B cell (primary cell): ENCODE measurements around the gene FAM210B. TPM values are rescaled to one million over a fixed set of nuclear protein-coding genes. Genes with fewer than 3 reads are reported as not detected.

Experiments
- ATAC-seq: fragments of 200-7000 bp; cut with Tn5 transposase; one replicate; pipeline ENCODE4 v1.10.0; 2021; ENCODE audit warnings: low read depth, mild to moderate bottlenecking, moderate number of reproducible peaks, moderate library complexity
- CTCF ChIA-PET: fragments of 350-600 bp; sonication (Branson Sonifier 250); formaldehyde crosslinking; loops from one replicate; lab custom pipeline; 2021; ENCODE audit warnings: antibody characterized with exemption, inconsistent platforms; lab: Charles Lee
- POLR2A ChIA-PET: fragments of 350-600 bp; sonication (Branson Sonifier 250); formaldehyde crosslinking; loops from one replicate; lab custom pipeline; 2021; ENCODE audit warnings: antibody characterized with exemption; lab: Charles Lee
- DNase-seq: peaks from one replicate; pipeline ENCODE4 v3.0.0; 2013
- H2AFZ ChIP-seq: 2 replicates; pipeline ENCODE4 v1.6.1; 2012; ENCODE audit warnings: mild to moderate bottlenecking, low read depth, low read length; ENCODE audit not compliant: insufficient read depth, poor library complexity, severe bottlenecking
- H3K27ac ChIP-seq, 2 donors: 1 replicate in 1 of 2; 2 replicates in 1 of 2; pipeline ENCODE4 v1.5.1; 2012 to 2013; ENCODE audit warnings: low read length in 2 of 2, mild to moderate bottlenecking in 2 of 2, moderate library complexity in 1 of 2
- H3K27me3 ChIP-seq, 4 experiments: fragments of 200-600 bp in 1 of 4; sonication (generic) in 1 of 4; replicated peaks in 1 of 4; 1 replicate in 2 of 4; 2 replicates in 2 of 4; pipeline versions ENCODE4 v1.6.1 to v1.7.0; 2013 to 2016; ENCODE audit warnings: low read length in 3 of 4, mild to moderate bottlenecking in 2 of 4, mixed read lengths in 1 of 4, moderate library complexity in 1 of 4; ENCODE audit not compliant: insufficient read depth in 4 of 4, control insufficient read depth in 3 of 4; ENCODE audit errors: control extremely low read depth in 1 of 4
- H3K36me3 ChIP-seq, 2 experiments: replicated peaks in 1 of 2; 1 replicate in 1 of 2; 2 replicates in 1 of 2; pipeline versions ENCODE4 v1.6.1 to v1.7.1; 2013; ENCODE audit warnings: low read length in 1 of 2; ENCODE audit not compliant: insufficient read depth in 2 of 2, control insufficient read depth in 1 of 2; ENCODE audit errors: control extremely low read depth in 1 of 2, extremely low read depth in 1 of 2
- H3K4me1 ChIP-seq, 2 donors: fragments of 200-600 bp in 1 of 2; sonication (generic) in 1 of 2; 1 replicate in 1 of 2; 2 replicates in 1 of 2; pipeline versions ENCODE4 v1.5.1 to v1.6.1; 2013 to 2017; ENCODE audit warnings: low read length in 2 of 2; ENCODE audit not compliant: control insufficient read depth in 2 of 2, insufficient read depth in 2 of 2
- H3K4me2 ChIP-seq: replicated peaks from 2 replicates; pipeline ENCODE3; 2012; ENCODE audit warnings: mild to moderate bottlenecking, low read depth, low read length; ENCODE audit not compliant: poor library complexity, severe bottlenecking
- H3K4me3 ChIP-seq, 5 experiments: fragments of 200-600 bp in 1 of 5; sonication (generic) in 1 of 5; 1 replicate in 3 of 5; 2 replicates in 2 of 5; pipeline versions ENCODE4 v1.5.1 to v1.7.0; 2011 to 2016; ENCODE audit warnings: low read length in 4 of 5, mild to moderate bottlenecking in 4 of 5, low read depth in 2 of 5, control low read depth in 1 of 5, moderate library complexity in 1 of 5; ENCODE audit not compliant: insufficient read depth in 1 of 5; ENCODE audit errors: control extremely low read depth in 1 of 5, extremely low read depth in 1 of 5
- H3K79me2 ChIP-seq: fragments of 200-600 bp; sonication (generic); one replicate; pipeline ENCODE4 v1.6.0; 2016; ENCODE audit warnings: low read length; ENCODE audit not compliant: control insufficient read depth, insufficient read depth
- H3K9ac ChIP-seq: fragments of 200-600 bp; sonication (generic); 2 replicates; pipeline ENCODE4 v1.6.1; 2017; ENCODE audit warnings: mild to moderate bottlenecking, low read length, moderate library complexity
- H3K9me3 ChIP-seq, 3 donors: one replicate each; pipeline versions ENCODE4 v1.6.1 to v1.7.1; 2013; ENCODE audit warnings: low read length in 2 of 3; ENCODE audit not compliant: control insufficient read depth in 2 of 3, insufficient read depth in 1 of 3; ENCODE audit errors: control extremely low read depth in 1 of 3
- H4K20me1 ChIP-seq: 2 replicates; pipeline ENCODE4 v1.6.0; 2012; ENCODE audit warnings: mild to moderate bottlenecking, low read length; ENCODE audit not compliant: insufficient read depth, control insufficient read depth, poor library complexity, severe bottlenecking
- H3K27ac Mint-ChIP-seq: one replicate; pipeline ENCODE4 v1.8.0; 2021; ENCODE audit warnings: mixed read lengths
- H3K27me3 Mint-ChIP-seq: one replicate; pipeline ENCODE4 v1.8.0; 2021; ENCODE audit warnings: mixed read lengths
- H3K4me1 Mint-ChIP-seq: one replicate; pipeline ENCODE4 v1.8.0; 2021; ENCODE audit warnings: mixed read lengths
- H3K4me3 Mint-ChIP-seq: one replicate; pipeline ENCODE4 v1.8.0; 2021; ENCODE audit warnings: mixed read lengths
- H3K9me3 Mint-ChIP-seq: one replicate; pipeline ENCODE4 v1.8.0; 2022; ENCODE audit warnings: mixed read lengths; ENCODE audit not compliant: insufficient read depth
- CTCF ChIP-seq: fragments of 200-600 bp; IDR thresholded peaks from one replicate; pipeline ENCODE4 v1.8.0; 2022; ENCODE audit warnings: antibody characterized with exemption, mild to moderate bottlenecking
- EZH2 ChIP-seq: IDR thresholded peaks from 2 replicates; pipeline ENCODE4 v1.6.1; 2012; ENCODE audit warnings: borderline replicate concordance, low read depth, mild to moderate bottlenecking, moderate library complexity, low read length; ENCODE audit not compliant: insufficient read depth, poor library complexity, severe bottlenecking
- WGBS: methylation state at CpG from one replicate; pipeline ENCODE4 v1.1.5; 2013; ENCODE audit warnings: missing lambda C conversion rate; ENCODE audit not compliant: insufficient coverage; 5-methylcytosine and 5-hydroxymethylcytosine counted together
- intact Hi-C: fragments of 100-400 bp; cut with micrococcal nuclease; formaldehyde crosslinking; loops from one replicate; pipeline ENCODE4 v1.10.0; 2022
- polyA plus RNA-seq: library from polyadenylated mRNA; depleted of rRNA; stranded (reverse); fragments of >200 nt; gene quantifications from 2 replicates; pipeline ENCODE4 v1.2.3, GENCODE V29; 2012
- total RNA-seq, 2 donors: library from RNA; stranded (reverse); fragments of 120-200 nt in 1 of 2; gene quantifications; 1 replicate in 1 of 2; 2 replicates in 1 of 2; pipeline versions ENCODE4 v1.2.3 to v1.2.4, GENCODE V29; 2013 to 2022

The FAM210B gene
- total and polyA plus RNA-seq, 2 donors (not counting 1 experiment from before 2014, with no cell fraction given) = 4.0 to 13.6 TPM

GRCh38 chr20:56411759-56412472, 53.1 kb downstream of the FAM210B start, which contains the start of gene CASS4:
Gene CASS4 (plus strand): TSS chr20:56412260. CDS start chr20:56412459, 199 bp downstream.
- Histone ChIP-seq H3K79me2 (peaks cover 3% of the 10 kb centered on the region), H2AFZ (peak within 1 kb of the TSS; percentile 65), H3K9ac (peak within 1 kb of the TSS; percentile 43), H3K27ac (peak within 1 kb of the TSS; percentile 49 to 54), H3K4me1 (peaks cover 12 to 21% of the 10 kb centered on the region in 2 donors), H3K27me3 (no peaks in the 10 kb centered on the region), H3K4me3 (peak within 1 kb of the TSS in 4 of 5 experiments; percentile 26 to 81 (median 38)), H3K4me2 (peak within 1 kb of the TSS; percentile 57), H3K36me3 (peaks cover 7 to 12% of the 10 kb centered on the region in 2 experiments), H4K20me1 (no peaks in the 10 kb centered on the region), H3K9me3 (no peaks in the 10 kb centered on the region)
- ChIA-PET CTCF (interaction anchor here (1.1 kb wide), 1 partner anchor 13 kb away, joined by 4 read pairs; no protein-coding TSS in a partner anchor), POLR2A (interaction anchor here (1.3 kb wide), 1 partner anchor 57 kb away, joined by 3 read pairs; the partner anchor contains the start of gene RTF2)
- peak within 1 kb of the TSS; percentile 77 for H3K4me3 Mint-ChIP-seq
- intact Hi-C loops = no loop called here
- TF ChIP-seq CTCF (no peak), EZH2 (no peak)
- peaks cover 17% of the 10 kb centered on the region for H3K4me1 Mint-ChIP-seq
- H3K27me3 Mint-ChIP-seq = no peaks in the 10 kb centered on the region
- ATAC-seq = peak; percentile 64
- DNase-seq = peak; percentile 47
- no peaks in the 10 kb centered on the region for H3K9me3 Mint-ChIP-seq
- peak within 1 kb of the TSS; percentile 66 for H3K27ac Mint-ChIP-seq
- WGBS = 17% methylated on average over 4 of the region's 10 CpGs

- no peaks in the 10 kb centered on the region for H3K9me3 ChIP-seq
- no peaks in the 10 kb centered on the region for H3K79me2 ChIP-seq
- H2AFZ ChIP-seq = peak overlapping the region; percentile 65
- H3K9me3 Mint-ChIP-seq = no peaks in the 10 kb centered on the region
- no peaks in the 10 kb centered on the region for H3K27me3 ChIP-seq
- peaks cover 17% of the 10 kb centered on the region for H3K4me1 Mint-ChIP-seq
- H3K9ac ChIP-seq = peak overlapping the region; percentile 43
- peak overlapping the region; percentile 66 for H3K27ac Mint-ChIP-seq
- H4K20me1 ChIP-seq = no peaks in the 10 kb centered on the region
- ChIA-PET CTCF (interaction anchor here (1.1 kb wide), 1 partner anchor 14 kb away, joined by 4 read pairs; no protein-coding TSS in a partner anchor), POLR2A (interaction anchor here (1.3 kb wide), 1 partner anchor 56 kb away, joined by 3 read pairs; the partner anchor contains the start of gene RTF2)
- TF ChIP-seq CTCF (no peak), EZH2 (no peak)
- peaks cover 3 to 7% of the 10 kb centered on the region in 2 experiments for H3K36me3 ChIP-seq
- WGBS = 84% methylated on average over 7 of the region's 7 CpGs
- intact Hi-C loops = no loop called here
- H3K27ac ChIP-seq = peak overlapping the region in 1 of 2 donors; percentile 54
- H3K27me3 Mint-ChIP-seq = no peaks in the 10 kb centered on the region
- peak overlapping the region in 2 of 5 experiments; percentile 26 to 81 for H3K4me3 ChIP-seq
- ATAC-seq (no peak), DNase-seq (no peak)
- peak overlapping the region; percentile 77 for H3K4me3 Mint-ChIP-seq
- H3K4me2 ChIP-seq = peak overlapping the region; percentile 57
- peaks cover 12 to 21% of the 10 kb centered on the region in 2 donors for H3K4me1 ChIP-seq
Measured at GRCh38 chr20:56412473-56412790, 53.7 kb downstream of the FAM210B start.
